ENCODE measurements around the gene SLC38A5. TPM values are rescaled to one million over a fixed set of nuclear protein-coding genes. Genes with fewer than 3 reads are reported as not detected.

Gene SLC38A5
- total RNA-seq, 6 experiments from 2014 or later, result 0.40 to 0.91 (median 0.79) TPM; not detected in 1

- peaks cover 4% of the 10 kb centered on the region; the same call in 1 of the 2 replicates for H3K36me3 Mint-ChIP-seq (ENCODE audit: low read depth)
- no peaks in the 10 kb centered on the region for H3K9me3 Mint-ChIP-seq
- no peaks in the 10 kb centered on the region; the same call in 1 of the 2 replicates for H3K27me3 Mint-ChIP-seq (ENCODE audit: insufficient read depth)
- DNase-seq, result no peak
- no peak overlapping the region for H3K4me3 Mint-ChIP-seq
- H3K4me1 Mint-ChIP-seq (ENCODE audit: low read depth), result peaks cover 20% of the 10 kb centered on the region
- H3K27ac Mint-ChIP-seq, result no peak overlapping the region
- TF ChIP-seq CTCF (IDR thresholded peaks at IDR 0.05), result no peak
Observed at GRCh38 chrX:48514126-48514806, 44.2 kb upstream of the SLC38A5 start.

- no peaks in the 10 kb centered on the region for H3K9me3 Mint-ChIP-seq
- TF ChIP-seq CTCF (IDR thresholded peaks at IDR 0.05), result no peak
- H3K27me3 Mint-ChIP-seq (ENCODE audit: insufficient read depth), result no peaks in the 10 kb centered on the region; the same call in 1 of the 2 replicates
- peaks cover 20% of the 10 kb centered on the region for H3K4me1 Mint-ChIP-seq (ENCODE audit: low read depth)
- H3K27ac Mint-ChIP-seq, result no peak overlapping the region
- H3K36me3 Mint-ChIP-seq (ENCODE audit: low read depth), result peaks cover 4% of the 10 kb centered on the region; the same call in 1 of the 2 replicates
- DNase-seq, result no peak
- H3K4me3 Mint-ChIP-seq, result no peak overlapping the region
Observed at GRCh38 chrX:48513670-48514069, 43.6 kb upstream of the SLC38A5 start.

- H3K27ac Mint-ChIP-seq, result no peak overlapping the region
- H3K9me3 Mint-ChIP-seq, result no peaks in the 10 kb centered on the region
- H3K4me1 Mint-ChIP-seq (ENCODE audit: low read depth), result peaks cover 20% of the 10 kb centered on the region
- H3K27me3 Mint-ChIP-seq (ENCODE audit: insufficient read depth), result no peaks in the 10 kb centered on the region; the same call in 1 of the 2 replicates
- DNase-seq, result no peak
- no peak overlapping the region for H3K4me3 Mint-ChIP-seq
- no peak for TF ChIP-seq CTCF (IDR thresholded peaks at IDR 0.05)
- H3K36me3 Mint-ChIP-seq (ENCODE audit: low read depth), result peaks cover 4% of the 10 kb centered on the region; the same call in 1 of the 2 replicates
Observed at GRCh38 chrX:48512371-48512935, 42.4 kb upstream of the SLC38A5 start.

- TF ChIP-seq CTCF (IDR thresholded peaks at IDR 0.05), result peak; percentile 62
- Mint-ChIP-seq H3K27me3 (ENCODE audit: insufficient read depth) (no peaks in the 10 kb centered on the region; the same call in 1 of the 2 replicates), H3K27ac (no peak overlapping the region), H3K36me3 (ENCODE audit: low read depth) (peaks cover 4% of the 10 kb centered on the region; the same call in 1 of the 2 replicates), H3K4me3 (no peak overlapping the region), H3K4me1 (ENCODE audit: low read depth) (peaks cover 20% of the 10 kb centered on the region), H3K9me3 (no peaks in the 10 kb centered on the region)
- DNase-seq, result no peak
Observed at GRCh38 chrX:48511560-48511959, 41.5 kb upstream of the SLC38A5 start.

GRCh38 chrX:48509619-48510018, 39.6 kb upstream of the SLC38A5 start:
- peak overlapping the region; percentile 75; the same call in 1 of the 2 replicates for H3K27ac Mint-ChIP-seq
- no peaks in the 10 kb centered on the region for H3K36me3 Mint-ChIP-seq (ENCODE audit: low read depth)
- peak overlapping the region; percentile 91 for H3K4me3 Mint-ChIP-seq
- DNase-seq, result no peak
- no peaks in the 10 kb centered on the region for H3K9me3 Mint-ChIP-seq
- H3K27me3 Mint-ChIP-seq (ENCODE audit: insufficient read depth), result no peaks in the 10 kb centered on the region; the same call in 1 of the 2 replicates
- TF ChIP-seq CTCF (IDR thresholded peaks at IDR 0.05), result no peak
- H3K4me1 Mint-ChIP-seq (ENCODE audit: low read depth), result peaks cover 15% of the 10 kb centered on the region; the same call in 1 of the 2 replicates
